HEK293 (cell line): ENCODE measurements around the gene NKD2.

Experiments used
- CTCF ChIA-PET: fragments of 350-600 bp; formaldehyde crosslinking; extraction: SDS; loops from one replicate; lab custom pipeline; 2021; ENCODE audit warnings: antibody characterized with exemption; lab: Yijun Ruan, JAX
- POLR2A ChIA-PET: fragments of 300-600 bp; formaldehyde crosslinking; extraction: SDS; loops from one replicate; lab custom pipeline; 2020; ENCODE audit warnings: antibody characterized with exemption, inconsistent platforms; lab: Yijun Ruan, JAX
- H3K27ac ChIP-seq: fragments of 200-500 bp; sonication (Bioruptor generic); 2 replicates; pipeline ENCODE4 v1.5.1; 2014; ENCODE audit warnings: low read depth, low read length, control low read depth, inconsistent platforms; ENCODE audit errors: extremely low read depth
- H3K36me3 ChIP-seq, 2 experiments: fragments of 200-500 bp in 1 of 2; sonication (Bioruptor generic) in 1 of 2; 1 replicate in 1 of 2; 2 replicates in 1 of 2; pipeline ENCODE4 v1.5.1; 2014 to 2017; ENCODE audit warnings: inconsistent platforms in 2 of 2, low read length in 2 of 2; ENCODE audit not compliant: control insufficient read depth in 2 of 2, insufficient read depth in 1 of 2
- H3K4me1 ChIP-seq: fragments of 200-500 bp; sonication (Bioruptor generic); 2 replicates; pipeline ENCODE4 v1.5.1; 2014; ENCODE audit warnings: mild to moderate bottlenecking, low read length, inconsistent platforms; ENCODE audit not compliant: control insufficient read depth, insufficient read depth
- H3K4me3 ChIP-seq: 2 replicates; pipeline ENCODE4 v1.5.1; 2011; ENCODE audit warnings: low read depth, mild to moderate bottlenecking, control low read depth, low read length, moderate library complexity
- H3K9me3 ChIP-seq: fragments of 200-500 bp; sonication (Bioruptor generic); 2 replicates; pipeline ENCODE4 v1.5.1; 2014; ENCODE audit warnings: low read depth, low read length, inconsistent platforms; ENCODE audit not compliant: control insufficient read depth, insufficient read depth
- ATF2 ChIP-seq: fragments of 450-650 bp; formaldehyde crosslinking; IDR thresholded peaks from 2 replicates; pipeline ENCODE4 v1.5.1; 2016; ENCODE audit warnings: missing biosample characterization, missing genetic modification characterization, low read depth
- GLIS1 ChIP-seq: fragments of 450-650 bp; formaldehyde crosslinking; IDR thresholded peaks from 2 replicates; pipeline ENCODE4 v1.5.1; 2016; ENCODE audit warnings: missing biosample characterization, missing genetic modification characterization
- HOXA7 ChIP-seq: sonication (generic); formaldehyde crosslinking; IDR thresholded peaks from 2 replicates; pipeline ENCODE4 v1.8.1; 2022; ENCODE audit warnings: missing genetic modification reagents, borderline replicate concordance
- MZF1 ChIP-seq: fragments of 450-650 bp; formaldehyde crosslinking; IDR thresholded peaks from 2 replicates; pipeline ENCODE4 v1.5.1; 2017; ENCODE audit warnings: missing biosample characterization, missing genetic modification characterization, borderline replicate concordance
- PRDM1 ChIP-seq: fragments of 450-650 bp; formaldehyde crosslinking; IDR thresholded peaks from 2 replicates; pipeline ENCODE4; 2016; ENCODE audit warnings: missing biosample characterization, missing genetic modification characterization
- ZBTB20 ChIP-seq: fragments of 450-650 bp; formaldehyde crosslinking; IDR thresholded peaks from 2 replicates; pipeline ENCODE4 v1.5.1; 2016; ENCODE audit warnings: missing biosample characterization, missing genetic modification characterization
- ZFP3 ChIP-seq: fragments of 450-650 bp; formaldehyde crosslinking; IDR thresholded peaks from 2 replicates; pipeline ENCODE4 v1.5.1; 2016; ENCODE audit warnings: low read depth, missing biosample characterization, missing genetic modification characterization
- ZNF114 ChIP-seq: fragments of 450-650 bp; formaldehyde crosslinking; IDR thresholded peaks from 2 replicates; pipeline ENCODE4 v1.5.0; 2017; ENCODE audit warnings: missing biosample characterization, missing genetic modification characterization
- ZNF140 ChIP-seq: fragments of 450-650 bp; formaldehyde crosslinking; IDR thresholded peaks from 2 replicates; pipeline ENCODE4 v1.5.1; 2016; ENCODE audit warnings: missing biosample characterization, missing genetic modification characterization
- ZNF157 ChIP-seq: fragments of 450-650 bp; formaldehyde crosslinking; IDR thresholded peaks from 2 replicates; pipeline ENCODE4 v1.5.1; 2016; ENCODE audit warnings: missing biosample characterization, missing genetic modification characterization
- ZNF211 ChIP-seq: fragments of 450-650 bp; formaldehyde crosslinking; IDR thresholded peaks from 2 replicates; pipeline ENCODE4 v1.5.1; 2016; ENCODE audit warnings: low read depth, missing biosample characterization, missing genetic modification characterization
- ZNF223 ChIP-seq: fragments of 450-650 bp; formaldehyde crosslinking; IDR thresholded peaks from 2 replicates; pipeline ENCODE4 v1.5.1; 2016; ENCODE audit warnings: missing biosample characterization, missing genetic modification characterization
- ZNF248 ChIP-seq: fragments of 450-650 bp; formaldehyde crosslinking; IDR thresholded peaks from 2 replicates; pipeline ENCODE4 v1.5.1; 2017; ENCODE audit warnings: missing biosample characterization, missing genetic modification characterization
- ZNF341 ChIP-seq: fragments of 450-650 bp; formaldehyde crosslinking; IDR thresholded peaks from 2 replicates; pipeline ENCODE4; 2016; ENCODE audit warnings: low read depth, missing biosample characterization, missing genetic modification characterization
- ZNF398 ChIP-seq: fragments of 450-650 bp; formaldehyde crosslinking; IDR thresholded peaks from 2 replicates; pipeline ENCODE4 v1.5.1; 2017; ENCODE audit warnings: missing biosample characterization, missing genetic modification characterization
- ZNF433 ChIP-seq: fragments of 450-650 bp; formaldehyde crosslinking; IDR thresholded peaks from 2 replicates; pipeline ENCODE4 v1.5.1; 2016; ENCODE audit warnings: missing biosample characterization, missing genetic modification characterization, low read depth
- ZNF501 ChIP-seq: fragments of 450-650 bp; formaldehyde crosslinking; IDR thresholded peaks from 2 replicates; pipeline ENCODE4 v1.5.1; 2016; ENCODE audit warnings: missing biosample characterization, missing genetic modification characterization
- ZNF518A ChIP-seq: fragments of 450-650 bp; formaldehyde crosslinking; conservative IDR thresholded peaks from 2 replicates; pipeline ENCODE4 v1.5.1; 2016; ENCODE audit warnings: low read depth, missing biosample characterization, missing genetic modification characterization
- ZNF585B ChIP-seq: fragments of 450-650 bp; formaldehyde crosslinking; IDR thresholded peaks from 2 replicates; pipeline ENCODE4 v1.5.1; 2016; ENCODE audit warnings: missing biosample characterization, missing genetic modification characterization
- ZNF610 ChIP-seq: fragments of 450-650 bp; formaldehyde crosslinking; IDR thresholded peaks from 2 replicates; pipeline ENCODE4 v1.5.1; 2016; ENCODE audit warnings: missing biosample characterization, missing genetic modification characterization, borderline replicate concordance
- ZNF654 ChIP-seq: fragments of 450-650 bp; formaldehyde crosslinking; IDR thresholded peaks from 2 replicates; pipeline ENCODE4 v1.5.1; 2016; ENCODE audit warnings: low read depth, missing biosample characterization, missing genetic modification characterization
- ZNF658 ChIP-seq: fragments of 450-650 bp; formaldehyde crosslinking; IDR thresholded peaks from 2 replicates; pipeline ENCODE4; 2016; ENCODE audit warnings: missing biosample characterization, missing genetic modification characterization
- ZNF660 ChIP-seq: fragments of 450-650 bp; IDR thresholded peaks from 2 replicates; pipeline ENCODE4 v1.5.1; 2018; ENCODE audit warnings: missing biosample characterization, mild to moderate bottlenecking, missing genetic modification characterization
- ZNF768 ChIP-seq: fragments of 450-650 bp; formaldehyde crosslinking; IDR thresholded peaks from 2 replicates; pipeline ENCODE4 v1.5.1; 2018; ENCODE audit warnings: missing biosample characterization, mild to moderate bottlenecking, missing genetic modification characterization
- ZNF791 ChIP-seq: fragments of 450-650 bp; formaldehyde crosslinking; IDR thresholded peaks from 2 replicates; pipeline ENCODE4 v1.5.1; 2016; ENCODE audit warnings: missing biosample characterization, missing genetic modification characterization

NKD2 gene

DNA sequence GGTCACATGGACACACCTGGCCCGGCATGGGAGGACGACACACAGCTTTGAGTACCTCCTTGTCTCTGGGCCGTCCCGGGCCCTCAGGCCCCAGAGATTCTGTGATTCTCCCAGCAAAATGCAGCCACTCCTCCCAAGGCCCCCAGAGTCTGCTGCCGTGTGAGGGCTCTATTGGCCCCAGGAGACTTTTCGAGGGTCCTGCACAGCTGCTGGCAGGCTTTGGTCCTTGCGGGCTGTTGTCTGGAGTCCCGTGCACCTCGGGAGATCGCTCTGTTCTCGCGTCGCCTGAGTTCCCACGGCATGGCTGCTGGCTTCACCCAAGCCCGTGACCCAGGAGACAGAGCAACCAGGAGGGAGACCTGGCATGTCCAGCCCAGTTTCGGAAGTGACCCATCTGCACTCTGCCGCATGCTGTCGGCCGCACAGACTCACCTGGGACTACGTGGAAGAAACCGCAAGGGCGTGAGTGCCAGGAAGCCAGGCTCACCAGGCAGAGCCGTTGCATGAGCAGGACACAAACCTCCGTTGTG is 46.8 kb upstream of the NKD2 start:
- H3K4me1 ChIP-seq = no peaks in the 10 kb centered on the region; the same call in 1 of the 2 replicates
- TF ChIP-seq GLIS1 (tag by site-specific recombination) (no peak), ZNF585B (no peak)
- H3K4me3 ChIP-seq = no peak overlapping the region
- ChIA-PET CTCF (interaction anchor here (0.9 kb wide), 1 partner anchor 22 kb away, joined by 3 read pairs; no protein-coding TSS in a partner anchor), POLR2A (no interaction called here)
- H3K36me3 ChIP-seq = no peaks in the 10 kb centered on the region
- no peak overlapping the region for H3K27ac ChIP-seq
- H3K9me3 ChIP-seq = no peaks in the 10 kb centered on the region

GRCh38 chr5:962386-962785 is 46.2 kb upstream of the NKD2 start:
- no peak overlapping the region for H3K4me3 ChIP-seq
- no peaks in the 10 kb centered on the region for H3K36me3 ChIP-seq
- H3K27ac ChIP-seq = no peak overlapping the region
- no peaks in the 10 kb centered on the region; the same call in 1 of the 2 replicates for H3K4me1 ChIP-seq
- H3K9me3 ChIP-seq = no peaks in the 10 kb centered on the region
- CTCF ChIA-PET = no interaction called here
- POLR2A ChIA-PET = no interaction called here
- TF ChIP-seq ZNF654 (tag by site-specific recombination) (no peak), ZNF768 (no peak), ZNF223 (tag by site-specific recombination) (no peak), ZNF791 (tag by site-specific recombination) (no peak), ZNF398 (tag by site-specific recombination) (no peak), ZBTB20 (tag by site-specific recombination) (no peak), ATF2 (tag by site-specific recombination) (no peak), ZFP3 (tag by site-specific recombination) (no peak), ZNF658 (no peak), ZNF501 (no peak), ZNF248 (tag by site-specific recombination) (no peak), ZNF140 (tag by site-specific recombination) (no peak), ZNF660 (no peak), MZF1 (tag by site-specific recombination) (no peak), HOXA7 (CRISPR knock-in tag) (no peak), ZNF341 (tag by site-specific recombination) (no peak), ZNF610 (tag by site-specific recombination) (no peak), ZNF114 (tag by site-specific recombination) (no peak)

DNA sequence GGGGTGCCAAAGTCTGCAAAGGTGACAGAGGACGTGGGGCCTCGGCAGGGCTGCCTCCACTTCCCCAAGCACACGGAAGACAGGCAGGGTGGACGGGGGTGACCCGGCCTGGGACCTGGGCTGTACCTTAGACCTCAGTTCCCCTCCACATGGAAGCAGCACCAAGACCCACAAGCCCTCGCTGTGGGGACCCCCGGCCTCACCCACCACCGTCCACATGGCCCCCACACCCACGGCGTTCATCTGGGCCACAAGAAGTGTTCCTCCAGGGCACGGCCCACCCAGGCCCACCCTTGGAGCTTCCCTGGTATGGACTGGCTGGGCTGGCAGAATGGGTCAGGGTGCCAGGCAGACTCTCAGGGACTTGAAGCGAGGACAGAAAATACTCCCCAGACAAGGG is 45.8 kb upstream of the NKD2 start:
- Histone ChIP-seq H3K4me1 (no peaks in the 10 kb centered on the region; the same call in 1 of the 2 replicates), H3K4me3 (no peak overlapping the region), H3K27ac (no peak overlapping the region), H3K9me3 (no peaks in the 10 kb centered on the region), H3K36me3 (no peaks in the 10 kb centered on the region)
- CTCF ChIA-PET = no interaction called here
- POLR2A ChIA-PET = no interaction called here
- TF ChIP-seq ZFP3 (tag by site-specific recombination) (no peak), PRDM1 (tag by site-specific recombination) (no peak), ZNF157 (tag by site-specific recombination) (no peak), ZNF518A (tag by site-specific recombination) (no peak), ZNF211 (tag by site-specific recombination) (no peak), ZNF433 (no peak)
